ENCODE measurements around the gene MRGPRD. TPM values are rescaled to one million over a fixed set of nuclear protein-coding genes. Genes with fewer than 3 reads are reported as not detected.

The MRGPRD gene
- total RNA-seq, 1 donor from 2014 or later = not detected

GRCh38 chr11:68998390-68998911 is 17.7 kb upstream of the MRGPRD start:
- H3K27ac Mint-ChIP-seq = peak overlapping the region; percentile 53
- H3K9me3 Mint-ChIP-seq = no peaks in the 10 kb centered on the region
- H3K4me1 Mint-ChIP-seq (ENCODE audit: unreplicated experiment) = peaks cover 20% of the 10 kb centered on the region
- peaks cover 3% of the 10 kb centered on the region for H3K27me3 Mint-ChIP-seq
- H3K4me3 Mint-ChIP-seq = no peak overlapping the region
- TF ChIP-seq CTCF (conservative IDR thresholded peaks at IDR 0.05) = no peak
- no peaks in the 10 kb centered on the region for H3K36me3 Mint-ChIP-seq
- peak; percentile 64 for DNase-seq (ENCODE audit: extremely low spot score, unreplicated experiment)

GRCh38 chr11:68997995-68998348 is 17.2 kb upstream of the MRGPRD start:
- H3K27ac Mint-ChIP-seq = peak overlapping the region; percentile 53
- TF ChIP-seq CTCF (conservative IDR thresholded peaks at IDR 0.05) = no peak
- no peak for DNase-seq (ENCODE audit: extremely low spot score, unreplicated experiment)
- H3K27me3 Mint-ChIP-seq = peaks cover 7% of the 10 kb centered on the region
- peaks cover 20% of the 10 kb centered on the region for H3K4me1 Mint-ChIP-seq (ENCODE audit: unreplicated experiment)
- no peaks in the 10 kb centered on the region for H3K9me3 Mint-ChIP-seq
- no peaks in the 10 kb centered on the region for H3K36me3 Mint-ChIP-seq
- H3K4me3 Mint-ChIP-seq = no peak overlapping the region

- Mint-ChIP-seq H3K27ac (peak overlapping the region; percentile 53), H3K36me3 (no peaks in the 10 kb centered on the region), H3K27me3 (peaks cover 12% of the 10 kb centered on the region), H3K4me1 (ENCODE audit: unreplicated experiment) (peaks cover 20% of the 10 kb centered on the region), H3K9me3 (no peaks in the 10 kb centered on the region), H3K4me3 (no peak overlapping the region)
- peak; percentile 68 for DNase-seq (ENCODE audit: extremely low spot score, unreplicated experiment)
- no peak for TF ChIP-seq CTCF (conservative IDR thresholded peaks at IDR 0.05)
Measured at GRCh38 chr11:68997124-68997994, 16.6 kb upstream of the MRGPRD start.

- peak; percentile 51 for DNase-seq (ENCODE audit: extremely low spot score, unreplicated experiment)
- TF ChIP-seq CTCF (conservative IDR thresholded peaks at IDR 0.05) = no peak
- Mint-ChIP-seq H3K4me3 (no peak overlapping the region), H3K27ac (no peak overlapping the region), H3K4me1 (ENCODE audit: unreplicated experiment) (peaks cover 20% of the 10 kb centered on the region), H3K9me3 (no peaks in the 10 kb centered on the region), H3K36me3 (no peaks in the 10 kb centered on the region), H3K27me3 (peaks cover 16% of the 10 kb centered on the region)
Measured at GRCh38 chr11:68996376-68997123, 15.8 kb upstream of the MRGPRD start.

GRCh38 chr11:68994894-68995285 is 14.1 kb upstream of the MRGPRD start:
- TF ChIP-seq CTCF (conservative IDR thresholded peaks at IDR 0.05) = no peak
- Mint-ChIP-seq H3K27me3 (peaks cover 18% of the 10 kb centered on the region), H3K4me1 (ENCODE audit: unreplicated experiment) (peaks cover 14% of the 10 kb centered on the region)

More at GRCh38 chr11:68994894-68995285, 14.1 kb upstream of the MRGPRD start:
- H3K27ac Mint-ChIP-seq = no peak overlapping the region
- H3K4me3 Mint-ChIP-seq = no peak overlapping the region
- H3K9me3 Mint-ChIP-seq = no peaks in the 10 kb centered on the region
- no peaks in the 10 kb centered on the region for H3K36me3 Mint-ChIP-seq
- DNase-seq (ENCODE audit: extremely low spot score, unreplicated experiment) = no peak

All from type B pancreatic cell (in vitro differentiated cells).